ENCODE data around the gene SLC30A1.

The SLC30A1 gene

GRCh38 chr1:211591980-211592493 lies 13.1 kb upstream of the SLC30A1 start:
- H3K36me3 ChIP-seq (ENCODE audit: insufficient read depth, low read length) = no peaks in the 10 kb centered on the region
- no peak overlapping the region for H3K9ac ChIP-seq (ENCODE audit: low read depth, low read length, poor library complexity, severe bottlenecking)
- no peaks in the 10 kb centered on the region for H3K9me2 ChIP-seq (replicated peaks; ENCODE audit: low read depth, low read length)
- H3F3A ChIP-seq (ENCODE audit: low read depth) = no peaks in the 10 kb centered on the region
- H3K79me2 ChIP-seq (ENCODE audit: insufficient read depth, low read length) = no peaks in the 10 kb centered on the region
- no peak overlapping the region for H3K4me2 ChIP-seq (ENCODE audit: low read depth, low read length, poor library complexity, severe bottlenecking)
- no peak for TF ChIP-seq CTCF (conservative IDR thresholded peaks at IDR 0.05; ENCODE audit: low read length)
- no peak for TF ChIP-seq EZH2phosphoT487 (IDR thresholded peaks at IDR 0.05; ENCODE audit: borderline replicate concordance)
- H4K20me1 ChIP-seq (ENCODE audit: insufficient read depth, low read length, poor library complexity, severe bottlenecking) = no peaks in the 10 kb centered on the region
- no peak overlapping the region for H2AFZ ChIP-seq (ENCODE audit: low read length)
- H3K4me3 ChIP-seq (ENCODE audit: low read length, poor library complexity, severe bottlenecking) = no peak overlapping the region
- H3K27me3 ChIP-seq (ENCODE audit: insufficient read depth, low read length, poor library complexity, severe bottlenecking) = no peaks in the 10 kb centered on the region
- H3K9me3 ChIP-seq (ENCODE audit: insufficient read depth, low read depth, low read length) = no peaks in the 10 kb centered on the region
- H3K4me1 ChIP-seq (ENCODE audit: insufficient read depth, low read length, poor library complexity, severe bottlenecking) = no peaks in the 10 kb centered on the region

- H3K4me1 ChIP-seq (ENCODE audit: insufficient read depth, low read length, poor library complexity, severe bottlenecking) = no peaks in the 10 kb centered on the region
- H3K36me3 ChIP-seq (ENCODE audit: insufficient read depth, low read length) = no peaks in the 10 kb centered on the region
- no peaks in the 10 kb centered on the region for H3K79me2 ChIP-seq (ENCODE audit: insufficient read depth, low read length)
- no peaks in the 10 kb centered on the region for H3K27me3 ChIP-seq (ENCODE audit: insufficient read depth, low read length, poor library complexity, severe bottlenecking)
- no peaks in the 10 kb centered on the region for H4K20me1 ChIP-seq (ENCODE audit: insufficient read depth, low read length, poor library complexity, severe bottlenecking)
- H3K4me3 ChIP-seq (ENCODE audit: low read length, poor library complexity, severe bottlenecking) = no peak overlapping the region
- H3K9me2 ChIP-seq (replicated peaks; ENCODE audit: low read depth, low read length) = no peaks in the 10 kb centered on the region
- H3F3A ChIP-seq (ENCODE audit: low read depth) = no peaks in the 10 kb centered on the region
- no peak for TF ChIP-seq EZH2phosphoT487 (IDR thresholded peaks at IDR 0.05; ENCODE audit: borderline replicate concordance)
- no peak for TF ChIP-seq CTCF (conservative IDR thresholded peaks at IDR 0.05; ENCODE audit: low read length)
- H3K9ac ChIP-seq (ENCODE audit: low read depth, low read length, poor library complexity, severe bottlenecking) = no peak overlapping the region
- H2AFZ ChIP-seq (ENCODE audit: low read length) = no peak overlapping the region
- no peaks in the 10 kb centered on the region for H3K9me3 ChIP-seq (ENCODE audit: insufficient read depth, low read depth, low read length)
- no peak overlapping the region for H3K4me2 ChIP-seq (ENCODE audit: low read depth, low read length, poor library complexity, severe bottlenecking)
Observed at GRCh38 chr1:211589782-211590721, 11.1 kb upstream of the SLC30A1 start.

GRCh38 chr1:211588711-211589110 lies 9.8 kb upstream of the SLC30A1 start:
- H3K4me3 ChIP-seq (ENCODE audit: low read length, poor library complexity, severe bottlenecking) = no peak overlapping the region
- no peaks in the 10 kb centered on the region for H3K9me2 ChIP-seq (replicated peaks; ENCODE audit: low read depth, low read length)
- no peaks in the 10 kb centered on the region for H3K27me3 ChIP-seq (ENCODE audit: insufficient read depth, low read length, poor library complexity, severe bottlenecking)
- no peaks in the 10 kb centered on the region for H3K9me3 ChIP-seq (ENCODE audit: insufficient read depth, low read depth, low read length)
- no peak overlapping the region for H2AFZ ChIP-seq (ENCODE audit: low read length)
- no peaks in the 10 kb centered on the region for H3K36me3 ChIP-seq (ENCODE audit: insufficient read depth, low read length)
- no peak overlapping the region for H3K4me2 ChIP-seq (ENCODE audit: low read depth, low read length, poor library complexity, severe bottlenecking)
- no peak overlapping the region for H3K9ac ChIP-seq (ENCODE audit: low read depth, low read length, poor library complexity, severe bottlenecking)
- TF ChIP-seq EZH2phosphoT487 (IDR thresholded peaks at IDR 0.05; ENCODE audit: borderline replicate concordance) = no peak
- no peak for TF ChIP-seq CTCF (conservative IDR thresholded peaks at IDR 0.05; ENCODE audit: low read length)
- H4K20me1 ChIP-seq (ENCODE audit: insufficient read depth, low read length, poor library complexity, severe bottlenecking) = no peaks in the 10 kb centered on the region
- no peaks in the 10 kb centered on the region for H3F3A ChIP-seq (ENCODE audit: low read depth)
- no peaks in the 10 kb centered on the region for H3K4me1 ChIP-seq (ENCODE audit: insufficient read depth, low read length, poor library complexity, severe bottlenecking)
- no peaks in the 10 kb centered on the region for H3K79me2 ChIP-seq (ENCODE audit: insufficient read depth, low read length)
